Breast epithelium (tissue), 4 donors: Measurements from ENCODE around the gene ISG15. TPM values are rescaled to one million over a fixed set of nuclear protein-coding genes. Genes with fewer than 3 reads are reported as not detected.
A peak's percentile ranks its signal among the peaks of the same experiment; 100 is the strongest.
"Not testable (repeated sequence)": the region's sequence is repeated elsewhere in the genome, so short reads cannot be mapped to it uniquely, and the experiment has no call there.

Experiments
- DNase-seq, 2 donors: peaks; one replicate each; pipeline ENCODE4 v3.0.0-alpha.2; 2019; ENCODE audit warnings: low spot score in 2 of 2
- H3K27ac ChIP-seq, 2 donors: fragments of 200-600 bp; sonication (generic) in 1 of 2; one replicate each; pipeline ENCODE4 v1.5.1; 2016 to 2019; ENCODE audit warnings: mild to moderate bottlenecking in 1 of 2
- H3K27me3 ChIP-seq, 2 donors: fragments of 200-600 bp; sonication (generic) in 1 of 2; one replicate each; pipeline versions ENCODE4 v1.5.1 to v1.6.0; 2017 to 2019; ENCODE audit warnings: control low read depth in 1 of 2, mild to moderate bottlenecking in 1 of 2
- H3K36me3 ChIP-seq: fragments of 200-600 bp; one replicate; pipeline ENCODE4 v1.5.1; 2019
- H3K4me1 ChIP-seq, 2 donors: fragments of 200-600 bp; sonication (generic); one replicate each; pipeline ENCODE4 v1.5.1; 2016 to 2019; ENCODE audit warnings: control low read depth in 1 of 2
- H3K4me3 ChIP-seq, 3 donors: fragments of 200-600 bp; sonication (generic); 1 replicate in 2 of 3; 2 replicates in 1 of 3; pipeline ENCODE4 v1.5.1; 2016 to 2019; ENCODE audit warnings: mild to moderate bottlenecking in 3 of 3, moderate library complexity in 2 of 3
- H3K9me3 ChIP-seq, 2 donors: fragments of 200-600 bp; sonication (generic) in 1 of 2; one replicate each; pipeline ENCODE4 v1.5.1; 2016 to 2019; ENCODE audit warnings: control low read depth in 1 of 2
- CTCF ChIP-seq, 3 donors: fragments of 450-650 bp; IDR thresholded peaks; one replicate each; pipeline ENCODE4 v1.5.1; 2016 to 2017; ENCODE audit warnings: antibody characterized with exemption in 3 of 3, mild to moderate bottlenecking in 3 of 3, moderate library complexity in 3 of 3
- POLR2A ChIP-seq: fragments of 450-650 bp; IDR thresholded peaks from one replicate; pipeline ENCODE4 v1.6.1; 2016; ENCODE audit warnings: antibody characterized with exemption, mild to moderate bottlenecking, moderate library complexity
- POLR2AphosphoS5 ChIP-seq, 3 donors: sonication (generic); formaldehyde crosslinking; IDR thresholded peaks; one replicate each; pipeline ENCODE4 v1.6.1; 2017; ENCODE audit warnings: antibody characterized with exemption in 3 of 3
- intact Hi-C: fragments of 100-400 bp; cut with DNase I; formaldehyde crosslinking; loops from one replicate; pipeline ENCODE4 v1.15.1; 2023; ENCODE audit warnings: low total_unique reads
- total RNA-seq, 3 donors: library from RNA; depleted of rRNA; stranded (reverse); fragments of >200 nt; gene quantifications; one replicate each; pipeline ENCODE4 v1.1.0, GENCODE V29; 2016

The ISG15 gene
- total RNA-seq, 3 donors from 2014 or later = 15.5 to 31.5 (median 18.0) TPM

GRCh38 chr1:1055841-1056736, 42.8 kb downstream of the ISG15 start:
- DNase-seq = no peak
- Histone ChIP-seq H3K27me3 (peaks cover 0 to 14% of the 10 kb centered on the region in 2 donors), H3K4me3 (no peak overlapping the region), H3K27ac (no peak overlapping the region), H3K4me1 (no peaks in the 10 kb centered on the region), H3K36me3 (no peaks in the 10 kb centered on the region), H3K9me3 (no peaks in the 10 kb centered on the region)
- TF ChIP-seq CTCF (IDR thresholded peaks at IDR 0.05) = no peak
- TF ChIP-seq POLR2AphosphoS5 (IDR thresholded peaks at IDR 0.05) = no peak
- no peak for TF ChIP-seq POLR2A
- intact Hi-C loops = no loop called here

- intact Hi-C loops, DNase-seq, H3K27ac ChIP-seq, H3K9me3 ChIP-seq, H3K4me1 ChIP-seq, H3K36me3 ChIP-seq, H3K4me3 ChIP-seq: not testable (repeated sequence)
- peaks cover 0 to 20% of the 10 kb centered on the region in 2 donors for H3K27me3 ChIP-seq
Observed at GRCh38 chr1:1057769-1058087, 44.4 kb downstream of the ISG15 start.

DNA sequence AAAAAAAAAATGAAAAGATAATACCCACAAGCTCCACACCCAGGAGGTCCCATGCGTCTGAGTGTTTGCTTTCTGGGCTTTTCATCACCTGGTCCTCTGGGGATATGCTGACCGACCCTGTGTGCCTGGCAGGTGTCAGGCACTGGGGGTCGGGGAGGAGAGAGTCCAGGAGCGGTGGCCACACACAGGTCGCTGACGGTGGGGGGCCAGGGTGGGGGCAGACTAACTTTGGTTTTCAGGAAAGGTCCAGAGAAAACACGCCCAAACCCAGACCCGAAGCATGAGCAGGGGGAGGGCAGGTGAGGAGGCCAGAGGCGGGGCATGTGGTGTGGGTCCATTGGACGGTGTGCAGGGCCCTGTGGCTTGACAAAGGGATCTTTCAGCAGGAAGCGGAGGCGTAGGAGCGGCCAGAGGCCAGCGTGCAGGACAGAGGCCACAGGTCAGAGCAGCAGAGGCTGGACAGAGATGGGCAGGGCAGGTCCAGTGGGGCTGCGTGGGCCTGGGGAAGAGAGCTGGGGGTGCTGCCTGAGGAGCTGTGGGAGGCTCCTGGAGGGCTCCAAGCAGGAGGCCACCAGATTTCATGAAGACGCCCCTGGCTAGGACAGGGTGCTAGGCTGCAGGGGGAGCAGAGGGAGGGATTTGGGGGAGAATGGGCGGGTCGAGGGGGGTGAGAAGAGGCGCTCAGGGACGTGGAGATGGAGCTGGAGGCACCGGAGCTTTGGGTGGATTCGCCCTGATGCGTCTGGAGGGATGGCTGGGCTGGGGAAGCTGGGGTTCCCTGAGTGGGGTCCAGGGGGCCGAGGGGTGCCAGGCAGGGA, 45.0 kb downstream of the ISG15 start:
- no peaks in the 10 kb centered on the region for H3K36me3 ChIP-seq
- no peaks in the 10 kb centered on the region for H3K9me3 ChIP-seq
- DNase-seq = no peak
- no peak for TF ChIP-seq POLR2A
- no peak for TF ChIP-seq CTCF (IDR thresholded peaks at IDR 0.05)
- TF ChIP-seq POLR2AphosphoS5 (IDR thresholded peaks at IDR 0.05) = no peak
- H3K4me3 ChIP-seq = peak overlapping the region in 2 of 3 donors; percentile 64 to 71
- no peak overlapping the region for H3K27ac ChIP-seq
- H3K27me3 ChIP-seq = peaks cover 0 to 20% of the 10 kb centered on the region in 2 donors
- no peaks in the 10 kb centered on the region for H3K4me1 ChIP-seq
- intact Hi-C loops = no loop called here

DNA sequence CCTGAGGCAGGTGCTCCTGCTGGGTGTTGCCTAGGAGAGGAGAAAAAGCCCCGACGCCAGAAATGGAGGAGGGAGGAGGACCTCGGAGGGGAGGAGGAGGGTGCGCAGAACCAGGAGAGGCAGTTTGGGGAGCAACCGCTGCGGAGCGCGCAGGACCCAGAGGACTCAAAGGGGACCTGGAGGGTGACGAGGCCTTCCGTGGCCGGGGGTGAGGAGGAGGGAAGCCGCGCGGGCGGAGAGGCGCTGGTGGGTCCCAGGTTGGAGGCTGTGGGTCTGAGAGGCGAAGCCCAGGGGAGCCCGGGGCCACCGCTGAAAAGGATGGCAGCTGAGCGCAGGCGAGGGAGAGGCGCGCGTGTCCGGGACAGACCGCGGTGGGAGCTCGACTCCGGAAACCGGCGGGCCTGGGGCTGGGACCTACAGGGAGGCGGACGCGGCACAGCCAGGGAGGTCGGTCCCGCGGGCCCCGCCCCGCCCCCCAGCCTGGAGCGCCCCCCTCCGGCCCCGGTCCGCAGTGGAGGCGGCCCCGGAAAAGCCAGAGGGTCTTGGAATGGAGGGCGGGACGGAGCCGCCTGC, 45.7 kb downstream of the ISG15 start:
- Histone ChIP-seq H3K4me1 (peaks cover 3% of the 10 kb centered on the region in 2 donors), H3K4me3 (peak overlapping the region; percentile 40 to 71 (median 64)), H3K27ac (no peak overlapping the region), H3K27me3 (peaks cover 0 to 20% of the 10 kb centered on the region in 2 donors), H3K36me3 (no peaks in the 10 kb centered on the region), H3K9me3 (no peaks in the 10 kb centered on the region)
- intact Hi-C loops = no loop called here
- TF ChIP-seq POLR2AphosphoS5 (IDR thresholded peaks at IDR 0.05) (no peak), POLR2A (no peak), CTCF (IDR thresholded peaks at IDR 0.05) (no peak)
- no peak for DNase-seq

DNA sequence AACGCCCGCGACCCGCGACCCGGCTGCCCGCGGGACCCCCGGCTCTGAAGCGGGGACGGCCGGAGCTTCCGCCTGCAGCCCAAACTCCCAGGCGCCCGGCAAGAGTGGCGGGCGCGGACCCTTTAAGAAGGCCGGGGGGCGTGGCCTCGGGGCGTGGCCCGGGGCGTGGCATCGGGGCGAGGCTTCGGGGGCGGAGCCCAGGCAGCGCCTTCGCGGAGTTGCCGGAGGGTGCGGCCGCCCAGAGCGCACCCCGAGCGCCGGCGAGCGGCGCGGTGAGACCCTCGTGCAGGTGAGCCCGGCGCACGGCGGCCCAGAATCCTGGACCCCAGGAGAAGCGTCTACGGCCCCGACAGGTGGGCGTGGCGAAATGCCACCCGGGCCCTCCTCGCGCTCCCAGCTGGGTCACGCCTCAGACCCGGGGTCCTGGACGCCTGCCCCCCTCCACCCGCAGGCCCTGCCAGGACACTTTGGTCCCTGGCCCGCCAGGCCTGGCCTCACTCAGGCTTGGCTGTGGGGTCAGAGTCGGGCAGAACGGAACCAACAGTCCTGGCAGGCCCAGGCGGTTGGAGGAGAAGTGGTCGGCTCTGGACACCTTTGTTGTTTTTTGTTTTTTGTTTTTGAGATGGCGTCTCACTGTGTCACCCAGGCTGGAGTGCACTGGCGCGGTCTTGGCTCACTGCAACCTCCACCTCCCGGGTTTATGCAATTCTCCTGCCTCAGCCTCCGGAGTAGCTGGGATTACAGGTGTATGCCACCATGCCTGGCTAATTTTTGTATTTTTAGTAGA, 46.4 kb downstream of the ISG15 start:
- Histone ChIP-seq H3K27ac (no peak overlapping the region), H3K4me3 (peak overlapping the region; percentile 40 to 71 (median 64)), H3K27me3 (peaks cover 0 to 20% of the 10 kb centered on the region in 2 donors), H3K9me3 (no peaks in the 10 kb centered on the region), H3K4me1 (peaks cover 6 to 7% of the 10 kb centered on the region in 2 donors), H3K36me3 (no peaks in the 10 kb centered on the region)
- intact Hi-C loops = loop anchor here (5.0 kb wide), 1 partner anchor 62 kb away; no protein-coding TSS in a partner anchor
- TF ChIP-seq CTCF (IDR thresholded peaks at IDR 0.05) (no peak), POLR2AphosphoS5 (IDR thresholded peaks at IDR 0.05) (no peak), POLR2A (no peak)
- peak; percentile 79 to 85 for DNase-seq
